Measurements from ENCODE around the gene PTPRM. TPM values are rescaled to one million over a fixed set of nuclear protein-coding genes. Genes with fewer than 3 reads are reported as not detected.

The PTPRM gene
- polyA plus RNA-seq, 3 donors = 0.04 to 2.1 (median 0.66) TPM

DNA sequence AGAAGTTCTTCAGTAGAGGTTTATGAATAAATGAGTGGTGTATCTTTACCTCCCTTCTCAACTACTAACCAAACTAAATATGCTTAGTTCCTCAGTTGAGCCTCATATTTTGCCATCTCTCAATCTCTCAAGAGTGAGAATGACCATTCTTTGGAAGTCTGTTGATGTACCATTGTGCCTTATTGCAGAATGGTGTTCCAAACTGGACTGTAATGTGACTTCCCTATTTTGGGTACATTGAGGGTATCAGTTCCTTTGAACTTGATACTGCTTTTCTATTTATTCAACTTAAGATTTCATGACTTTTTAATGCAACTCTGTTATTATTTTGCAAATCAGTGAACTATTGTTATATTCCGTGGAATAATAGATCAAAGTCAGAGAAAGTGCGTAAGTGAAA lies 159.4 kb downstream of the PTPRM start:
- TF ChIP-seq, protein P1, sequence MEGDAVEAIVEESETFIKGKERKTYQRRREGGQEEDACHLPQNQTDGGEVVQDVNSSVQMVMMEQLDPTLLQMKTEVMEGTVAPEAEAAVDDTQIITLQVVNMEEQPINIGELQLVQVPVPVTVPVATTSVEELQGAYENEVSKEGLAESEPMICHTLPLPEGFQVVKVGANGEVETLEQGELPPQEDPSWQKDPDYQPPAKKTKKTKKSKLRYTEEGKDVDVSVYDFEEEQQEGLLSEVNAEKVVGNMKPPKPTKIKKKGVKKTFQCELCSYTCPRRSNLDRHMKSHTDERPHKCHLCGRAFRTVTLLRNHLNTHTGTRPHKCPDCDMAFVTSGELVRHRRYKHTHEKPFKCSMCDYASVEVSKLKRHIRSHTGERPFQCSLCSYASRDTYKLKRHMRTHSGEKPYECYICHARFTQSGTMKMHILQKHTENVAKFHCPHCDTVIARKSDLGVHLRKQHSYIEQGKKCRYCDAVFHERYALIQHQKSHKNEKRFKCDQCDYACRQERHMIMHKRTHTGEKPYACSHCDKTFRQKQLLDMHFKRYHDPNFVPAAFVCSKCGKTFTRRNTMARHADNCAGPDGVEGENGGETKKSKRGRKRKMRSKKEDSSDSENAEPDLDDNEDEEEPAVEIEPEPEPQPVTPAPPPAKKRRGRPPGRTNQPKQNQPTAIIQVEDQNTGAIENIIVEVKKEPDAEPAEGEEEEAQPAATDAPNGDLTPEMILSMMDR (IDR thresholded peaks at IDR 0.05) = no peak
- intact Hi-C loops (cut with micrococcal nuclease) = no loop called here
- H2AFZ ChIP-seq (ENCODE audit: insufficient read depth, low read depth, low read length, poor library complexity, severe bottlenecking) = no peak overlapping the region
- no peak overlapping the region for H3K4me3 ChIP-seq (replicated peaks in 1 of 3; ENCODE audit: low read depth in 2 of 3, low read length in 3 of 3)
- H3K4me1 ChIP-seq (ENCODE audit: control insufficient read depth in 1 of 2, insufficient read depth in 2 of 2, low read length in 2 of 2) = no peaks in the 10 kb centered on the region
- Mint-ChIP-seq H3K36me3 (no peaks in the 10 kb centered on the region), H3K4me1 (no peaks in the 10 kb centered on the region), H3K27me3 (ENCODE audit: low read depth in 3 of 3) (peaks cover 2 to 3% (median 3%) of the 10 kb centered on the region in 3 donors), H3K9me3 (peaks cover 3 to 11% (median 5%) of the 10 kb centered on the region in 7 donors), H3K27ac (no peak overlapping the region), H3K4me3 (no peak overlapping the region)
- no peaks in the 10 kb centered on the region for H3K36me3 ChIP-seq (replicated peaks in 1 of 2; ENCODE audit: control insufficient read depth in 1 of 2, insufficient read depth in 2 of 2, low read length in 2 of 2)
- H3K4me2 ChIP-seq (replicated peaks; ENCODE audit: extremely low read depth, low read length, poor library complexity, severe bottlenecking) = no peak overlapping the region
- H3K9me3 ChIP-seq (replicated peaks in 1 of 2; ENCODE audit: control insufficient read depth in 1 of 2, insufficient read depth in 1 of 2, low read length in 2 of 2) = peaks cover 0 to 9% of the 10 kb centered on the region in 2 donors
- no peaks in the 10 kb centered on the region for H3K27me3 ChIP-seq (ENCODE audit: control insufficient read depth in 2 of 2, insufficient read depth in 2 of 2, low read length in 2 of 2)
- DNase-seq = no peak
- no peak overlapping the region for H3K27ac ChIP-seq (ENCODE audit: low read depth in 1 of 2, low read length in 2 of 2)
- H3K9ac ChIP-seq (ENCODE audit: insufficient read depth, low read length, poor library complexity, severe bottlenecking) = no peak overlapping the region
- no peaks in the 10 kb centered on the region for H4K20me1 ChIP-seq (ENCODE audit: insufficient read depth, low read length)
- WGBS (ENCODE audit: insufficient coverage) = no CpG with 5 or more reads among the region's 2 CpGs
- no peaks in the 10 kb centered on the region for H3K79me2 ChIP-seq (ENCODE audit: insufficient read depth, low read length)

GRCh38 chr18:7727361-7728076 lies 160.4 kb downstream of the PTPRM start:
- H3K9me3 ChIP-seq (replicated peaks in 1 of 2; ENCODE audit: control insufficient read depth in 1 of 2, insufficient read depth in 1 of 2, low read length in 2 of 2) = peaks cover 0 to 9% of the 10 kb centered on the region in 2 donors
- intact Hi-C loops (cut with micrococcal nuclease) = no loop called here
- no CpG with 5 or more reads among the region's 2 CpGs for WGBS (ENCODE audit: insufficient coverage)
- no peaks in the 10 kb centered on the region for H3K36me3 Mint-ChIP-seq
- no peak overlapping the region for H3K4me3 Mint-ChIP-seq
- H3K27me3 Mint-ChIP-seq (ENCODE audit: low read depth in 3 of 3) = peaks cover 0 to 3% (median 3%) of the 10 kb centered on the region in 3 donors
- H3K4me1 ChIP-seq (ENCODE audit: control insufficient read depth in 1 of 2, insufficient read depth in 2 of 2, low read length in 2 of 2) = no peaks in the 10 kb centered on the region
- DNase-seq = no peak
- H3K9ac ChIP-seq (ENCODE audit: insufficient read depth, low read length, poor library complexity, severe bottlenecking) = no peak overlapping the region
- no peak overlapping the region for H3K4me2 ChIP-seq (replicated peaks; ENCODE audit: extremely low read depth, low read length, poor library complexity, severe bottlenecking)
- H3K4me1 Mint-ChIP-seq = no peaks in the 10 kb centered on the region
- no peaks in the 10 kb centered on the region for H4K20me1 ChIP-seq (ENCODE audit: insufficient read depth, low read length)
- no peaks in the 10 kb centered on the region for H3K27me3 ChIP-seq (ENCODE audit: control insufficient read depth in 2 of 2, insufficient read depth in 2 of 2, low read length in 2 of 2)
- H3K36me3 ChIP-seq (replicated peaks in 1 of 2; ENCODE audit: control insufficient read depth in 1 of 2, insufficient read depth in 2 of 2, low read length in 2 of 2) = no peaks in the 10 kb centered on the region
- no peak overlapping the region for H3K27ac Mint-ChIP-seq
- no peak overlapping the region for H2AFZ ChIP-seq (ENCODE audit: insufficient read depth, low read depth, low read length, poor library complexity, severe bottlenecking)
- peaks cover 3 to 12% (median 5%) of the 10 kb centered on the region in 7 donors for H3K9me3 Mint-ChIP-seq
- TF ChIP-seq, protein P1 (IDR thresholded peaks at IDR 0.05) = no peak
- no peaks in the 10 kb centered on the region for H3K79me2 ChIP-seq (ENCODE audit: insufficient read depth, low read length)
- no peak overlapping the region for H3K27ac ChIP-seq (ENCODE audit: low read depth in 1 of 2, low read length in 2 of 2)
- no peak overlapping the region for H3K4me3 ChIP-seq (replicated peaks in 1 of 3; ENCODE audit: low read depth in 2 of 3, low read length in 3 of 3)
